ENCODE measurements around the gene HLCS.

GRCh38 chr21:36932161-36932816 lies 34.2 kb downstream of the HLCS start:
- TF ChIP-seq CTCF (IDR thresholded peaks at IDR 0.05) (no peak), POLR2AphosphoS5 (IDR thresholded peaks at IDR 0.05) (no peak), POLR2A (IDR thresholded peaks at IDR 0.05) (no peak)
